Measurements from ENCODE around the gene HEPH.
"Not testable (repeated sequence)": the region's sequence is repeated elsewhere in the genome, so short reads cannot be mapped to it uniquely, and the experiment has no call there.

HEPH gene

GRCh38 chrX:66221856-66222255 is 57.8 kb downstream of the HEPH start:
- no peak for DNase-seq

GRCh38 chrX:66232296-66232695 is 68.2 kb downstream of the HEPH start:
- no peak for DNase-seq

- no peak for DNase-seq
Observed at GRCh38 chrX:66233209-66233608, 69.2 kb downstream of the HEPH start.

GRCh38 chrX:66233904-66234303 is 69.9 kb downstream of the HEPH start:
- not testable (repeated sequence) for DNase-seq

GRCh38 chrX:66255359-66255967 is 91.4 kb downstream of the HEPH start:
- no peak for DNase-seq

- DNase-seq: no peak
Observed at GRCh38 chrX:66262807-66263206, 98.8 kb downstream of the HEPH start.

All from SHP77 treated with DMSO at 0.1 percent for 48 hours (cell line).